GM23248 (cell line): ENCODE data around the gene FIBIN.

ENCODE experiments used
- EZH2 ChIP-seq: fragments of 200-600 bp; sonication (generic); IDR thresholded peaks from 2 replicates; pipeline ENCODE4 v1.6.1; 2018; ENCODE audit warnings: antibody characterized with exemption, mild to moderate bottlenecking; ENCODE audit not compliant: insufficient read depth, poor library complexity, severe bottlenecking
- EZH2phosphoT487 ChIP-seq: fragments of 200-600 bp; sonication (generic); IDR thresholded peaks from 2 replicates; pipeline ENCODE4 v1.6.1; 2018; ENCODE audit warnings: antibody characterized with exemption, moderate library complexity, mild to moderate bottlenecking, low read depth; ENCODE audit not compliant: insufficient read depth

DNA sequence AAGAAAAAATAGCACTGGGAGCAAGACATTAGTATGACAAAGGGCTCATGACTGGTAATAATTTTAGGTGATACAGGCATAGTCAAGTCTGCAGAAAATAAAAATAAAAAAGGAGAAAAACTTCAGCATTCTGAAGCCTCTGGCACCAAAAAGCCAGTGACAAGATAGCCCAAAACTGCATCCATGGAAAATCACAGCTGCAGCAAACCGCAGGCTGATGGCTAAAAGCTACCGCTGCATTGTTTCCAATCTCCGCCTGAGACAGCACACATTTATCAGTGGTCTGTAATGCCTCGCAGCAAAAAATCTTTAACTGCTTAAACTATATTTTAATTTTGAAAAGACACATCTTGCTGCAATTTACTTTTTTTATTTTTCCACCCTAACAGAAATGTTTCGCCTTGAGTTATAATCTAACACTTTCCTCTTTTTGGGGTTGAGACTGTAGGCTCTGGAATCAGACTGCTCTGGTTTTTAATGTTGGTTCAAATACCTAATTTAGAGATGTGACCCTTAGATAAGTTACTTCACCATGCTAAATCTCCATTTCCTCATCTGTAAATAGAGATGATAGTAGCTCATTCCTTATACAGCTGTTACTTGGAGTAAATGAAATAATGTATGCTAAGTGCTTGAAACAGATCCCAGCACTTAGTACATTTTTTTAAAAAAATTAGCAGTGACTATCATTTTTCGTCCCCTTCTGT lies 42.0 kb upstream of the FIBIN start:
- TF ChIP-seq EZH2 (no peak), EZH2phosphoT487 (no peak)
